Hematopoietic multipotent progenitor cell treated with erythropoietin and hydrocortisone succinate and interleukin-3 and kit ligand, for 15 days (in vitro differentiated cells): ENCODE results near the gene MGAT5B.
"Not testable (repeated sequence)": the region's sequence is repeated elsewhere in the genome, so short reads cannot be mapped to it uniquely, and the experiment has no call there.

Experiments used
- DNase-seq: peaks from one replicate; pipeline ENCODE4 v3.0.0-alpha.2; 2015; ENCODE audit warnings: low spot score

Gene MGAT5B

DNA sequence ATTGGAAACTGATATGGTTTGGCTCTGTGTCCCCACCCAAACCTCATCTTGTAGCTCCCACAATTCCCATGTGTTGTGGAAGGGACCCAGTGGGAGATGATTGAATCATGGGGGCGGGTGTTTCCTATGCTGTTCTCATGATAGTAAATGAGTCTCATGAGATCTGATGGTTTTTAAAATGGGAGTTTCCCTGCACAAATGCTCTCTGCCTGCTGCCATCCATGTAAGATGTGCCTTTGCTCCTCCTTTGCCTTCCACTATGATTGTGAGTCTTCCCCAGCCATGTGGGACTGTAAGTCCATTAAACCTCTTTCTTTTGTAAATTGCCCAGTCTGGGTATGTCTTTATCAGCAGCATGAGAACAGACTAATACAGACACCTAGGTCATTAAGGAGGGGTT, 109.8 kb downstream of the MGAT5B start:
- DNase-seq = not testable (repeated sequence)

DNA sequence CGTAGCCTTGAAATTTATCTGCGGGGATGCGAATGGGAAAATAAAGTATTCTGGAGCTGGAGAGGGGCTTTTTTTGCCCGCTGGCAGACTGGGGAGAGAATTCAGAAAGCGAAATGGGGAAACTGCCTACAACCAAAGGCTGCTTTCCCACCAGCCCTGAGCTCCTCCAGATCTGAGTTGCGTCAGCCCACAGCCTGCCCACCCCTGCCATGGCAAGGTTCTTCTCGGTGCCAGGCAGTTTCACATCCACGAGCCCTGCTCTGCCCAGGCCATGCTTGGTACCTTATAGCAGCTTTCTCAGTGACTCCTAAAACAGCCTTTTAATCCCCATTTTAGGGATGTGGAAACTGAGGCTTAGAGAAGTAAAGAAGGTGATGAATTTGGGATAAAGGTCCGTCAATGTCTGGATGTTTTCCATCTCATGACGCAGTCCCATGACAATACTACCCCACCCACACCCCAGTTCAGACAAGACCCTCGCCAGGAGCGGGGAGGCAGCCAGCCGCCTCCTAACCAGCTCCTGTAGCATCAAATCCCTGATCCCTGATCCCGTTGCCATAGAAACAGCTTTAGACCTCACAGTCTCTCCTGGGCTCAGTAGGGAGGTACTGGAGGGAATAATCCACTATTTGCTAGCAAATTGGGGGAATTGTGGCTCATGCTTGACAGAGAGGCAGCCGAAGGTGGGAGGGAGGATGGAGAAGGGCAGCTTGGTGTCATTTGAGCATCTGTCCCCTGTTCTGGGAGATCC, 113.5 kb downstream of the MGAT5B start:
- no peak for DNase-seq

DNA sequence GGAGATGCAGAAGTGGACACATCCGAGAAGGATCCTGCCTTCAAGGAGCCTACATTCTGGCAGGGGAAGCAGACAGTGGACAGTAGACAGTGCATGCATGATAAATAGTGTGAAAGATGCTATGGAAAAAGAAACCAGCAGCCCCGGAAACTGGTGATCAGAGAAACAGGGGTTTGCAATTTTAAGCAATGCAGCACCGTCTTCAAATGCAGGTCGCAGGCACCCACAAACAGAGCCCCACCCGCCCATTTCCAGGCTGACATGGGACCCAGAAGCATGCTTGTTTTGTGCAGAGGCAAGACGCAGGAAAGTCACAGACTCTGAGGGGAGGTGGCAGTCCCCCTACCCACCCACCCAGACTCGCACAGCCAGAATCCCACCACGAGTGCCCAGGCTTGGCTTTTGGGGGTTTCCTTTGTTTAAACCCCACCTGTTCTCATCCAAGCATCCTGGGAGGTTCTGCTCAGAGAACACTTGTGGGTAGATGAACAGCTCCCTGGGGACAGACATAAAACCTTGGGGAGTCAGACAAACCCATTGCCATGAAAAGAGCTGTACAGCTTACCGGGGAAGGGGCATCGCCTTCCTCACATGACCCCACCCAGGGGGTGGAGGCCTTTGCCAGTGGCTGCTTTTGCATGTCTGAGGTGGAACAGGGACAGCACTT, 114.3 kb downstream of the MGAT5B start:
- no peak for DNase-seq

DNA sequence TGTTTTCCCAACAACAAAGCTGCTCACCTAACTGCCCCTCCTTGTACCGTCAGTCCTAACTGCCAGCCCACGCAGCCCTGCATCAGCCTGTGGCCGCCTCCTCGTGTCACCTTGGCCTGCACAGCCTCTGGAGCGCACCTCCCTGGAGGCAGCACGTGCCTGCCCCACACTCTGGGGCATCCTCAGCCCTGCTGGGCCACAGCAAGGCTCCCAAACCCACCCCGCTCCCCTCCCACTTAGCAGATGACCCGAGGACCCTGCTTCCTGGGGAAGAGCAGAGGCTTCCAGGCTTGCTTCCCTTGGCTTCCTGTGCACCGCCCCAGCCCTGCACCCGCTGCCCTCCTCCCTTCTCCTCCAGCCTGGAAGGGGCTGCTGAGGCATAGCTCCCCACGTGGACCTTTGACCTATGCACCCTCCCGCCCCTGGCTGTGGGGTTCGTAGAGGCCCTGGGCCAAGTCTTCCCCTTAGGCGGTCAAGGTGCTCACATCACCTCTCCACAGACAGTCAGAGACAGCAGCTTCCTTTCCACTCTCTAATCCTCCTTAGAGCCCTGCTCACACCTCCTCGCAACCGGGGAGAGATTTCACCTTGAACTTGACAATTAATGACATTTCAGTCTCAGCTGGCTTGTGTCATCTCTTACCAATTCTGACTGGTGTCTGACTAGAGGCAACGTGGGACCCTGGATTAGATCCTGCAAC, 115.0 kb downstream of the MGAT5B start:
- no peak for DNase-seq

DNA sequence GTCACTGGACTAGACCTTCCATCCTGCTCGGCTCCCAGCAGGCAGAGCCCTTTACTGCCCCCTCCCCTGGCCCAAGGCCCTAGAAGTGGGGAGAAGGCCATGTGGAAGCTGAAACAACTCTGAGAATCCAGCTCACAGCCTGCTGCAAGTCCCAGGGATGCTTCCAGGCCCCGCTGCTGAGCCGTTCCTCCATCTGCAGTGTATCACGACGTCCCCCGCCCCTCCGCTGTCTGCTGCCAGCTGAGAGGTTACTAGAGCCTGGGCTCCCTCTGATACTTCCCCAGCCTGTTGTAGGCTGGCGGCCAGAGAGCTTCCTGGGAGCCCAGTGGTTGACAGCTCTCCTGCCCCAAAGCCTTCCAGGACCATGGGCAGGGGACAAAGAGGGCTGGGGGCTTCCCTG, 118.2 kb downstream of the MGAT5B start:
- no peak for DNase-seq

DNA sequence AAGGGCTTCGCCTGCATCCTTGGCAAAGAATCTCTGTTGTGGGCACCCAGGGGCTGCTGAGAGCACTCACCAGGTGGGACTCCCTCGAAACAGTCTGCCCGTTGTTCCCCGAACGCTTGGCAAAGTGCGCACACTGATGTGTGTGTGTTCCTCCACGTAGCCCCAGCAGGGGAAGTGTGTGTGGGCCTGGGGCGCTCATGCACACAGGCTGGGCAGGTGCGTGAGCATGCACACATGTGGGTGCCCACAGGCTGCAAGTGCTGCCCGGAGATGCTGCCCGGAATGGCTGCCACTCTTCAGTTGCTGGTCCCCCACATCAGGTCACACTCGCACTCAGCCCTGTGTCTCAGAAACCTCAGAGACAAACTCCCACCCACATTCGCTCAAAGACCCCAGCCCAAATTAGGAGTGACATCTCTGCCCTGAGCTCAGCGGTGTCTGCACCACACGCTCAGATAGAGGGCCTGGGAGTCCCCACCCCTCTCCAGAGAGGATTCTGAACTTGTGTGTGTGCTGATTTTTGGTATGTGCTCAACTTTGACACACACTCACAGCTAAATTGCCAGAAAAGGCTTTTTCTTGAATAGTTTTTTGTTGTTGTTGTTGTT, 119.4 kb downstream of the MGAT5B start:
- no peak for DNase-seq

DNA sequence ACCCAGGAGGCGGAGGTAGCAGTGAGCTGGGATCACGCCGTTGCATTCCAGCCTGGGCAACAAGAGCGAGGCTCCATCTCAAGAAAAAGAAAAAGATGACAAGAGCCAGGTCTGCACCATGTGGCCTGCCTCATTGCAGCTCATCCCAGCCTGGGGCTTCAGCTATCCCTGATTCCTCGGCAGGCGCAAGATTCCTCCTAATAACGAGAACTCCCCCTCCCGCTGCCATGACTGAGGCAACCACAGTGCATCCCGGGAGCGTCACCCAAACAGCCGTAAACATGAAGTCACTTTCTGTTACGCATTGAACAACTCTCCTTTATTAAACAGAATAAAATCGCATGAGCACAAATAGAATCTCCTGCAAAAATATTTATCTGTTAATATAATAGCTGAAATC, 120.6 kb downstream of the MGAT5B start:
- no peak for DNase-seq

DNA sequence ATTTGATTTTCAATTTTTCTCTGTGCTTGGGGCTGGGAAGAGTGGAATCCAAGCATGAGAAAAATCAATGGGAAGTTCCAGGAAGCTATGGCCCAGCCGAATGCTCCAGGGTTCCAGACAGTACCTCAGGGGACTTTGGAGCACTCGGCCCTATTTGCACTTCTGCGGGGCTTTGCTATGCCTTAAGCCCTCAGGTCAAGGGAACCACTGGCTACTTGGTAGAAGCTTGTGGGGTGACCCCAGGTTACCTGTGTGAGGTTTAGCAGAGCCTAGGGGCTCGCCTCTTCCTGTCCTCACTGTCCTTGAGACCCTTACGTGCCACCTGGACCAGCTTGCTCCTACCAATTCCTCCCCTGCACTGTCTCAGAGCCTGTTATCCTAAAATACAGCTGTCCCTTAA, 121.3 kb downstream of the MGAT5B start:
- no peak for DNase-seq

DNA sequence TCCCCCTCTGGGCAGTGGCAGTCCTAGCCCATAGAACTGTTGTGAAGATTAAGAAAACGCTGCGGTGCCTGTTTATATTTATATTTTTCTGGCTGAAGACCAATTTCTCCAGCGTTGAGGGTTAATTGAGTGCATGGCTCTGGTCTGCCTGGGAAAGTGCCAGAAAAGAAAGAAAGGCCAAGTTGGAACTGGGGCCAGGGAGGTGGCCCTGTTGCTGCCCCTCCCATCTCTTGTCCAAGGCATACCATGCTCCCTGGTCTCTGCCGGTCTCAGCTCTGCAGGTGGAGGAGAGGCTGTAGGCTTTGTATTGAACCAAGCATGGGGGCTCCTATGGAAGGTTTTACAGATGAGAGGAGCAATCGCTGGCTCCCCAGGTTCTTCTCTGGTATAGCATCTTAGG, 124.7 kb downstream of the MGAT5B start:
- DNase-seq = no peak

DNA sequence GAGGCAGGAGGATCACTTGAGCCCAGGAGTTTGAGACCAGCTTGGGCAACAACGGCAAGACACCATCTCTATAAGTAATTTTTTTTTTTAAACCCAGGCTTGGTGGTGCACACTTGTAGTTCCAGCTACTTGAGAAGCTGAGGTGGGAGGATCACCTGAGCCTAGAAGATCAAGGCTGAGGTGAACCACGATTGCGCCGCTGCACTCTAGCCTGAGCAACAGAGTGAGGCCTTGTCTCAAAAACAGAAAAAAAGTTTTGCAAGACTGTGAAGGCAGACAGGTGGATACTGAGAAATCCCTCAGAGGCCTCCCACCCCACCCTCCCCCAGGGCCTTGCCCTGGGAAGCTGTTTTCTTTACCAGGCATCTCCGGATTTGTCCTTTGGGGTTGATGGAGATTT, 125.4 kb downstream of the MGAT5B start:
- no peak for DNase-seq

DNA sequence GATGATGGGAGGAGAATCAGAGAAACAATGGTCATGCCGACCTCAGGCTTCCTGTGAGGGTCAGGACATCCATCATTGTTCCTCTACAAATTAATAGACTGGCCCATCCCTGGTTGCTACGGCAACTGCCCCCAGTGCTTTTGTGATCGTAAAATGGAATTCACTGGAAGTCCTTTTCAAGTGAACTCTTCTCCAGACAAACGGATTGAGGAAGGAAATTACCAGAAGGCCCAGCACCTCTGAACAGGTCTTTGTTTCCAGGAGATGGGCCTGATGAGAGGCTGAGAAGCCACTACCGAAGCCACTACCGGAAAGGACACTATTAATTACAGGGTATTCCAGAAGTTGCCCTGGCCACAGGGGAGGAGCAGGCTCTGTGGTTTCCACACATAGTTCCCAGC, 126.0 kb downstream of the MGAT5B start:
- no peak for DNase-seq

DNA sequence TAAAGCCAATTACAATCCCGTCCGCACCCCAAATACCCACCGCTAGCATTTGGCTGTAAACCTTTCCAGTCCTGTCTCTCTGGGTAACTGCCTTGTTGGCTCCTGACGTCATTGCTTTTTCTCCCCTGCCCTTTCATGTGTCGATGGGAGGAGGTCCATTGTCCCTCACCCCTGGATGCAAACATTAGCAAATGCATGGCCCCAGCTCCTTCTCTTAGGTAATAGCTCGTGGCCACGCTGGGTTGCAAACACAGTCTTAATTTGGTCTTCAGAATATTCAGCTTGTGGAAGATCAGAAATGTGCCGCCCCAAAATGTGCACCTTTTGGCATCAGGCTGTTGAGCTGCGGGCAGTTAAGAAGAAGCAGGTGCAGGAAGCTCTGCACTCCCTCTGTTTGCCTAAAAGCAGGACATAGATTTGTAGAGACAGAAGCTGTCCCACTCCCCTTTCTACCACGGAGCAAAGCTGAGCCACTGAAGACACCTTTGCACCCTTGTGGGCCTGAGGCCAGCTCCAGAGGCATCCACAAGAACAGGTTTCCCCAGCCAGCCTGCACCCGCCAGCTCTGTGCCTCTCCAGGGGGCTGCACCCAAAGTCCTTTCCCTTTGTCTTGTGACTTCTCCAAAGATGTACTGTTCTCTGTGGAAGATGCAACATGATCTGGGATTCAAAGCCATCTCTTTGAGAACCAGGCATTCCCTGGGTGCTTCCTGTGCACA, 127.3 kb downstream of the MGAT5B start:
- DNase-seq = no peak

DNA sequence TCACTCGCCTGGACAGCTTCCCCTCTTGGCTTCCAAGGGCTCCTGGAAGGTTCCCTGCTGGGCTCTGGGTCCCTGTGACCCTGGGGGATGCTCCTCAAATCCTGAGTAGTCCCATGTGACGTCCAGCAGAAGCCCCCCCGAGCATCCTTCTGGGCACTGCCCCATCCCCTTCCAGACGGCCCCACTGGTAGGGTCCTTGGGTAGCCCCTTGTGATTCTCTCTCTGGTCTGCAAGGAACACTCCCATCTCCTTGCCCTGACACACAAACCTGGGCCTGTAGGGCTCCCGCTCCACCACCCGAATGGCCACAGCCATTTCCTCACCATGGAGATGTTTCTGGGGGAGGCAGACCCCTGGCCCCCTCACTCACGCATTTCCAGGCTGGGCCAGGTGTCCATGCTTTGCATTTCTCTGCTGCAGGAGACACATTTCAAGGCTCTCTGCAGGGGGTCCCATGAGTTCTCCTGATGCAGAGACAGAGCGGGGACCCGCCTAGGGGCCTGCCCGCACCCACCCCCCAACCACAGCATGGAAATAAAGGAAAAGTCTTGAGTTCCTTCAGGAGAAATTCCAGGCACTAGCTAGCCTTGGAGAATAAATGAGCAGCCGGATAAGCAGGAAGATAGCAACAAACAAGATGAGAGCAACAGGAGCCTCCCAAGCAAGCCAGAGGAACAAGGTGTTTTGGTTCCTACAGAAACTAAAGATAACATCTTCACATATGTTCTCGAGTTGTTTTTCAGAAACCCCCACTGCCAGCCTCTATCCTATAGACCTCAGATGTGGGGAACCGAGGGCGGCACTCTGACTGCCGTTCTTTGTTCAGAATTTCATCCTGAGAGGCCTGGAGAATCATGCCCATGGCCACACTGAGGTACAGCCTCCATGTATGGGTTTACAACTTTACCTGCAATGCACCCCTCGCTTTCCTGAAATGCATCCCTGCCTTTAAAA, 128.8 kb downstream of the MGAT5B start:
- DNase-seq = no peak

DNA sequence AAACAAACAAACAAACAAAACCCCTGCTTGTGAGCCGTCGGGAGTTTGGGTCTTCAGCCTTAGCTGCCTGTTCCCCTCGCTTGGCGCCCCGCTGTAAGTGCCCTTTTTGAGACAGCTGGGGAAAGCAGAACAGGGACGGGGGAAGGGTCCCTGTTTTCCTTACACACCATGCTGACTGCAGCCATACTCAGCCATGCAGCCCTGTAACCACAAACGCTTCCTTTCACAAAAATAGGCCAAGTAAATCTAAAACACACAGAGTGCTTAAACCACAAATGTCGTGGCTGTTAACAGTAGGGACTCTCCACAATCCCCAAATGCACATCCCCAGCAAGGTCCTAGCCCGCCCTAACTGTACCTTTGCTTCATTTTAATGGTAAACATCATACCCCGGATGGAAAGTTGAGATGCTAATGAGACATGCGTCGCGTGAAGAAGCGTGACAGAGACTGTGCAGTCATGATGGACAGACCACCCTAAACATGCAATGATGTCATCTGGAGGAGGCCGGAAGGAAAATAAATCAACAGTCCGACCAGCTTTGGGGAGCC, 129.9 kb downstream of the MGAT5B start:
- DNase-seq = no peak

DNA sequence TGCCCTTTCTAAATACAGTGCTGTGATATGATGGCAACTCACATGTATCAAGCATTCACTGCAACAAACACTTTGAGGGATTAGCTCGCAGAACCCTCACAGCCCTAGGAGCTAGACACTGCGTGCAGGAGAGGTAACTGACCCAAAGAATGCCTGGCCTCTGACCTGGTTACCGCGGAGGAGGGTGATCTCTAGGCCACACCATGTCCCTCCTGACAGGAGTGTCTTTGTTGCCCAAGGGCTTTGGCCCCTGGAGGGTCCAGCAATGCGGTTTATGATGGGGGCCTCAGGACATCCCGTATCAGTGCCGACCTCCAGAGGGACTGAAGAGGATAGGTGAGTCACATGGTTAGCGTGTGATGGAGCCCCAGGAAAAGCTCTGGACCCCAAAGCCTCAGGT, 130.6 kb downstream of the MGAT5B start:
- DNase-seq = no peak
